HepG2 (cell line): Measurements from ENCODE around the gene GPS1. TPM values are rescaled to one million over a fixed set of nuclear protein-coding genes. Genes with fewer than 3 reads are reported as not detected.

Experiments used
- ATM ChIP-seq: fragments of 450-650 bp; IDR thresholded peaks from 2 replicates; pipeline ENCODE4 v1.7.1; 2017; ENCODE audit warnings: mild to moderate bottlenecking, borderline replicate concordance
- CHD2 ChIP-seq: IDR thresholded peaks from 2 replicates; pipeline ENCODE4 v1.6.1; 2011; ENCODE audit warnings: low read depth, low read length, improper control_type of control experiment
- GABPA ChIP-seq, 2 experiments: IDR thresholded peaks; 2 replicates each; pipeline ENCODE4 v1.6.1; 2011 to 2016; ENCODE audit warnings: low read depth in 2 of 2, low read length in 1 of 2, missing biosample characterization in 1 of 2, missing genetic modification characterization in 1 of 2
- HOXA7 ChIP-seq: sonication (generic); formaldehyde crosslinking; IDR thresholded peaks from 2 replicates; pipeline ENCODE4 v1.8.1; 2022; ENCODE audit warnings: mild to moderate bottlenecking, missing genetic modification reagents, moderate library complexity
- KDM3A ChIP-seq: IDR thresholded peaks from 2 replicates; pipeline ENCODE4 v1.6.1; 2018; ENCODE audit warnings: low read depth, missing compliant biosample characterization
- KLF16 ChIP-seq, 2 experiments: sonication (generic) in 1 of 2; formaldehyde crosslinking in 1 of 2; IDR thresholded peaks; 2 replicates each; pipeline versions ENCODE4 v1.6.1 to v1.8.0; 2016 to 2023; ENCODE audit warnings: missing genetic modification reagents in 2 of 2, missing compliant biosample characterization in 1 of 2
- MED8 ChIP-seq: sonication (generic); formaldehyde crosslinking; IDR thresholded peaks from 2 replicates; pipeline ENCODE4 v1.8.1; 2023; ENCODE audit warnings: mild to moderate bottlenecking, missing genetic modification reagents; ENCODE audit not compliant: insufficient replicate concordance
- NFAT5 ChIP-seq: sonication (generic); formaldehyde crosslinking; IDR thresholded peaks from 2 replicates; pipeline ENCODE4 v1.4.0; 2020; ENCODE audit warnings: missing genetic modification reagents
- NFIC ChIP-seq: IDR thresholded peaks from 2 replicates; pipeline ENCODE4 v1.6.1; 2012; ENCODE audit warnings: mild to moderate bottlenecking, low read length, inconsistent platforms
- PCBP1 ChIP-seq: fragments of 200-400 bp; formaldehyde crosslinking; IDR thresholded peaks from 2 replicates; pipeline ENCODE4 v1.6.1; 2017; ENCODE audit warnings: mild to moderate bottlenecking, low read depth, low read length, borderline replicate concordance
- SNAPC5 ChIP-seq: sonication (generic); formaldehyde crosslinking; IDR thresholded peaks from 2 replicates; pipeline ENCODE4 v1.8.1; 2023; ENCODE audit warnings: mild to moderate bottlenecking, missing genetic modification reagents, borderline replicate concordance
- SP140L ChIP-seq: sonication (generic); formaldehyde crosslinking; IDR thresholded peaks from 2 replicates; pipeline ENCODE4 v1.4.0; 2020; ENCODE audit warnings: missing genetic modification reagents, borderline replicate concordance
- TEAD2 ChIP-seq: sonication (generic); formaldehyde crosslinking; IDR thresholded peaks from 2 replicates; pipeline ENCODE4 v1.9.0; 2021; ENCODE audit warnings: missing genetic modification reagents
- TFDP1 ChIP-seq: IDR thresholded peaks from 2 replicates; pipeline ENCODE4 v1.6.1; 2016; ENCODE audit warnings: missing compliant biosample characterization, missing genetic modification reagents, borderline replicate concordance
- U2AF2 ChIP-seq: fragments of 200-400 bp; formaldehyde crosslinking; IDR thresholded peaks from 2 replicates; pipeline ENCODE4 v1.6.1; 2017; ENCODE audit warnings: low read depth, mild to moderate bottlenecking, low read length
- ZC3H4 ChIP-seq: sonication (generic); formaldehyde crosslinking; IDR thresholded peaks from 2 replicates; pipeline ENCODE4 v1.4.0; 2020; ENCODE audit warnings: missing genetic modification reagents, borderline replicate concordance
- ZFP36 ChIP-seq: fragments of 150-350 bp; IDR thresholded peaks from 2 replicates; pipeline ENCODE4 v1.6.1; 2018; ENCODE audit warnings: borderline replicate concordance, low read length, low read depth; ENCODE audit not compliant: partially characterized antibody
- ZMYM3 ChIP-seq: sonication (generic); formaldehyde crosslinking; IDR thresholded peaks from 2 replicates; pipeline ENCODE4 v1.5.1; 2020; ENCODE audit warnings: mild to moderate bottlenecking, missing genetic modification reagents
- ZNF333 ChIP-seq: sonication (generic); formaldehyde crosslinking; IDR thresholded peaks from 2 replicates; pipeline ENCODE4 v1.4.0; 2020; ENCODE audit warnings: mild to moderate bottlenecking, missing genetic modification reagents, borderline replicate concordance
- ZNF383 ChIP-seq: sonication (generic); formaldehyde crosslinking; IDR thresholded peaks from 2 replicates; pipeline ENCODE4 v1.4.0; 2020; ENCODE audit warnings: missing genetic modification reagents, mild to moderate bottlenecking, borderline replicate concordance
- ZNF432 ChIP-seq: sonication (generic); formaldehyde crosslinking; IDR thresholded peaks from 2 replicates; pipeline ENCODE4 v1.5.0; 2020; ENCODE audit warnings: missing genetic modification reagents, mild to moderate bottlenecking, borderline replicate concordance
- ZNF446 ChIP-seq: sonication (generic); formaldehyde crosslinking; IDR thresholded peaks from 2 replicates; pipeline ENCODE4 v1.5.0; 2020; ENCODE audit warnings: mild to moderate bottlenecking, missing genetic modification reagents
- ZNF484 ChIP-seq: sonication (generic); formaldehyde crosslinking; IDR thresholded peaks from 2 replicates; pipeline ENCODE4 v1.5.1; 2020; ENCODE audit warnings: mild to moderate bottlenecking, low read depth, missing genetic modification reagents, borderline replicate concordance
- ZNF879 ChIP-seq: sonication (generic); formaldehyde crosslinking; IDR thresholded peaks from 2 replicates; pipeline ENCODE4 v1.8.1; 2023; ENCODE audit warnings: missing genetic modification reagents
- ZNF891 ChIP-seq: sonication (generic); formaldehyde crosslinking; IDR thresholded peaks from 2 replicates; pipeline ENCODE4 v1.5.0; 2020; ENCODE audit warnings: mild to moderate bottlenecking, missing genetic modification reagents
- polyA plus RNA-seq, 8 experiments: library from polyadenylated mRNA; depleted of rRNA in 3 of 8; stranded (reverse) in 7 of 8; unstranded in 1 of 8; fragments of >200 nt; fragmentation: Illumina TruSeq in 4 of 8; extraction: Trizol in 4 of 8; gene quantifications; 2 replicates each; pipeline versions ENCODE4 v1.2.1 to v1.2.3, GENCODE V29; 2011 to 2016; ENCODE audit warnings: low read depth in 4 of 8, missing spikeins in 1 of 8, mixed read lengths in 1 of 8; ENCODE audit not compliant: insufficient read depth in 1 of 8
- total RNA-seq, 5 experiments: library from RNA; depleted of rRNA; stranded (reverse); fragments of >200 nt; fragmentation: Illumina TruSeq; extraction: Trizol; gene quantifications; 2 replicates each; pipeline ENCODE4 v1.2.3, GENCODE V29; 2016; ENCODE audit warnings: low read depth in 1 of 5

GPS1 gene
- total and polyA plus RNA-seq, 2 of the 13 experiments (the other 11 are each of a cell fraction or from before 2014, with no cell fraction given), result 124 to 128 TPM

- TF ChIP-seq MED8 (CRISPR knock-in tag) (no peak), TFDP1 (no peak), SNAPC5 (CRISPR knock-in tag) (no peak), KDM3A (no peak), ZNF432 (CRISPR knock-in tag) (no peak), ZC3H4 (CRISPR knock-in tag) (no peak), SP140L (no peak), ZNF333 (no peak; the same call in 1 of the 2 replicates), GABPA (IDR thresholded peaks at IDR 0.05; ENCODE audit: low read depth, low read length) (no peak), GABPA (CRISPR knock-in tag; IDR thresholded peaks at IDR 0.05; ENCODE audit: low read depth) (no peak), CHD2 (no peak), TEAD2 (no peak), ATM (no peak), PCBP1 (no peak), HOXA7 (CRISPR knock-in tag) (no peak), ZNF446 (CRISPR knock-in tag) (no peak), ZNF879 (no peak), U2AF2 (no peak), ZNF484 (CRISPR knock-in tag) (no peak), NFIC (no peak), KLF16 (CRISPR knock-in tag; IDR thresholded peaks at IDR 0.05) (no peak), ZFP36 (no peak), ZNF383 (CRISPR knock-in tag) (no peak), ZNF891 (CRISPR knock-in tag) (no peak), NFAT5 (CRISPR knock-in tag) (peak; percentile 57; the same call in 1 of the 2 replicates), ZMYM3 (CRISPR knock-in tag) (no peak)
Observed at GRCh38 chr17:82076018-82076784, 24.5 kb downstream of the GPS1 start (continued).
